ENCODE measurements around the gene NINJ1. TPM values are rescaled to one million over a fixed set of nuclear protein-coding genes. Genes with fewer than 3 reads are reported as not detected.

NINJ1 gene
- total and polyA plus RNA-seq, 2 donors (not counting 3 experiments of a cell fraction or from before 2014, with no cell fraction given): 31.5 to 57.7 TPM

DNA sequence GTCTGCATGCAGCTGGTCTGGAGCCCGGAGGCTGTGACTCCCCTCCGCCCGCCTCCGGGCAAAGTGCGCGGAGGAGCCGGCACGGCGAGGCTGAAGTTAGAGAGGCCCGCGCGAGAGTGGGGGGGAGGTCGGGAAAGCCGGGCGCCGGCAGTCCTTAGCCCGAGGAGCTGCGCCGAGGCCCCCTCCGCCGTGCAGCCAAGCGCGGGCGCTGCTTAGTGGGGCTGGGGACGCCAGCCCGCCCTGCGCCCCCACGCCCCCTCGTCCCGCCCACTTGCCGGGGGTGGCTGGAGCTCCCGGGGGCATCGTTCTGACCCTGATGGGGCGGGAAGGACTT, 403 bp downstream of the NINJ1 start:
- intact Hi-C loops (cut with micrococcal nuclease): loop anchor here (1.0 kb wide), 1 partner anchor 35 kb away; no protein-coding TSS in a partner anchor
- ChIA-PET POLR2A (interaction anchor here (0.6 to 1.7 kb wide), 3 partner anchors 14 to 459 kb away, joined by 5 to 11 read pairs (median 8); partner anchors contain the start of gene CARD19), CTCF (interaction anchor here (0.8 to 1.8 kb wide), 10 partner anchors 10 to 433 kb away, joined by 3 to 13 read pairs (median 5); no protein-coding TSS in a partner anchor)
- Histone ChIP-seq H4K20me1 (replicated peaks; ENCODE audit: control insufficient read depth, extremely low read depth, insufficient read depth, low read length) (no peaks in the 10 kb centered on the region), H3K27me3 (ENCODE audit: control insufficient read depth in 2 of 2, insufficient read depth in 2 of 2, low read length in 2 of 2) (no peaks in the 10 kb centered on the region), H3K9me3 (replicated peaks; ENCODE audit: control insufficient read depth, insufficient read depth, low read length) (no peaks in the 10 kb centered on the region), H3K79me2 (ENCODE audit: control insufficient read depth, insufficient read depth, low read length) (peaks cover 8% of the 10 kb centered on the region), H3K36me3 (ENCODE audit: control insufficient read depth in 2 of 2, extremely low read depth in 1 of 2, insufficient read depth in 2 of 2, low read length in 2 of 2) (no peaks in the 10 kb centered on the region), H3K9ac (replicated peaks; ENCODE audit: extremely low read depth, insufficient read depth, low read length) (peak overlapping the region; percentile 92), H3K9me1 (replicated peaks; ENCODE audit: control insufficient read depth, extremely low read depth, insufficient read depth, low read length) (no peaks in the 10 kb centered on the region), H3K4me2 (ENCODE audit: insufficient read depth, low read length) (peak overlapping the region; percentile 47), H3K27ac (ENCODE audit: insufficient read depth, low read depth, low read length) (peak overlapping the region; percentile 75), H3K4me3 (replicated peaks in 1 of 3; ENCODE audit: insufficient read depth in 1 of 3, low read depth in 1 of 3, low read length in 3 of 3) (peak overlapping the region; percentile 54 to 63 (median 58)), H3K4me1 (ENCODE audit: control insufficient read depth, extremely low read depth, insufficient read depth, low read length) (peaks cover 54% of the 10 kb centered on the region), H2AFZ (ENCODE audit: low read depth, low read length) (peak overlapping the region; percentile 88)
- dilution Hi-C loops (cut with MboI; ENCODE audit: extremely low pct_ligation_motif_present, low sequenced_read_pairs): no loop called here
- FAIRE-seq (peak; percentile 79), DNase-seq (ENCODE audit: low read depth, low spot score) (peak; percentile 74)
- peak; percentile 2 for TF ChIP-seq POLR2AphosphoS5 (IDR thresholded peaks at IDR 0.05; ENCODE audit: insufficient read depth, low read depth, low read length)
- no peak for TF ChIP-seq FOS (IDR thresholded peaks at IDR 0.05; ENCODE audit: borderline replicate concordance, insufficient read depth, low read length)
- TF ChIP-seq, protein P1, sequence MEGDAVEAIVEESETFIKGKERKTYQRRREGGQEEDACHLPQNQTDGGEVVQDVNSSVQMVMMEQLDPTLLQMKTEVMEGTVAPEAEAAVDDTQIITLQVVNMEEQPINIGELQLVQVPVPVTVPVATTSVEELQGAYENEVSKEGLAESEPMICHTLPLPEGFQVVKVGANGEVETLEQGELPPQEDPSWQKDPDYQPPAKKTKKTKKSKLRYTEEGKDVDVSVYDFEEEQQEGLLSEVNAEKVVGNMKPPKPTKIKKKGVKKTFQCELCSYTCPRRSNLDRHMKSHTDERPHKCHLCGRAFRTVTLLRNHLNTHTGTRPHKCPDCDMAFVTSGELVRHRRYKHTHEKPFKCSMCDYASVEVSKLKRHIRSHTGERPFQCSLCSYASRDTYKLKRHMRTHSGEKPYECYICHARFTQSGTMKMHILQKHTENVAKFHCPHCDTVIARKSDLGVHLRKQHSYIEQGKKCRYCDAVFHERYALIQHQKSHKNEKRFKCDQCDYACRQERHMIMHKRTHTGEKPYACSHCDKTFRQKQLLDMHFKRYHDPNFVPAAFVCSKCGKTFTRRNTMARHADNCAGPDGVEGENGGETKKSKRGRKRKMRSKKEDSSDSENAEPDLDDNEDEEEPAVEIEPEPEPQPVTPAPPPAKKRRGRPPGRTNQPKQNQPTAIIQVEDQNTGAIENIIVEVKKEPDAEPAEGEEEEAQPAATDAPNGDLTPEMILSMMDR (IDR thresholded peaks at IDR 0.05; ENCODE audit: extremely low read depth in 1 of 2, insufficient read depth in 1 of 2, low read depth in 1 of 2, low read length in 2 of 2): no peak
- TF ChIP-seq JUN (IDR thresholded peaks at IDR 0.05; ENCODE audit: borderline replicate concordance, insufficient read depth, insufficient read length, low read depth): peak; percentile 8
- TF ChIP-seq MYC (IDR thresholded peaks at IDR 0.05; ENCODE audit: low read depth, low read length): no peak
- no peak for TF ChIP-seq EZH2 (IDR thresholded peaks at IDR 0.05; ENCODE audit: borderline replicate concordance, low read depth, low read length, severe bottlenecking)
- TF ChIP-seq, protein P2, sequence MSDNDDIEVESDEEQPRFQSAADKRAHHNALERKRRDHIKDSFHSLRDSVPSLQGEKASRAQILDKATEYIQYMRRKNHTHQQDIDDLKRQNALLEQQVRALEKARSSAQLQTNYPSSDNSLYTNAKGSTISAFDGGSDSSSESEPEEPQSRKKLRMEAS (IDR thresholded peaks at IDR 0.05; ENCODE audit: insufficient read depth, insufficient read length): no peak
- TF ChIP-seq POLR2A (IDR thresholded peaks at IDR 0.05; ENCODE audit: low read depth, low read length): no peak
- no peak for TF ChIP-seq GATA2 (IDR thresholded peaks at IDR 0.05; ENCODE audit: insufficient read depth, insufficient read length, low read depth, low read length)
- no TSS peak for BruUV-seq (replicated peaks)
